GM21723 (cell line): ENCODE results near the gene PCSK5.
"Not testable (repeated sequence)": the region's sequence is repeated elsewhere in the genome, so short reads cannot be mapped to it uniquely, and the experiment has no call there.

Experiments used
- ATAC-seq: cut with Tn5 transposase; IDR thresholded peaks from one replicate; pipeline ENCODE4 v1.9.1; 2021; ENCODE audit warnings: mild to moderate bottlenecking, moderate library complexity; ENCODE audit not compliant: unreplicated experiment

Gene PCSK5

GRCh38 chr9:76296561-76297310, 406.3 kb downstream of the PCSK5 start:
- ATAC-seq: no peak

DNA sequence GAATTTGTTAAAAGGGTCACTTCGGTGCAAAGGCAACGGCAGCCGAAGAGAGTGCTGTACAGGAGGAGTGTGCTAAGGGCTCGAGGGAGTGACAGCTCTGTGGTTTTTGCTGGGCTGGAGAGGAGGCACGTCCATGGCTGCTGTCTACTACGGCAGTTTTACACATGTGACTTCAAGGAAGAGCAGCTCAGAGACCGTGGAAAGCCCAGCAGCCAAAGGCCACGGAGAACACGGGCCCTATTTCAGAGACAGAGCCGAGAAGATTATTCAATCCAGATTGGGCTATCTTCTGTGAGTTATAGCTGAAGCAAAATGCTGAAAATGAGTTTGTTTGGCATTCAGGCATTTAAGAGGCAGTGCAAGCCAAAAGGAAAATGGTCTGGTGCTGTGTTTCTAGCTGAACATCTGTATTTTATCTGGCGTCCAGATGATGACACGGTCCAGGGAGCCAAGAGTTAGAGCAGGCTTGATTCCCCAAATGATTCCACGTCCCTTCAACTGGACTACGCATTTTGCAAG, 407.3 kb downstream of the PCSK5 start:
- no peak for ATAC-seq

DNA sequence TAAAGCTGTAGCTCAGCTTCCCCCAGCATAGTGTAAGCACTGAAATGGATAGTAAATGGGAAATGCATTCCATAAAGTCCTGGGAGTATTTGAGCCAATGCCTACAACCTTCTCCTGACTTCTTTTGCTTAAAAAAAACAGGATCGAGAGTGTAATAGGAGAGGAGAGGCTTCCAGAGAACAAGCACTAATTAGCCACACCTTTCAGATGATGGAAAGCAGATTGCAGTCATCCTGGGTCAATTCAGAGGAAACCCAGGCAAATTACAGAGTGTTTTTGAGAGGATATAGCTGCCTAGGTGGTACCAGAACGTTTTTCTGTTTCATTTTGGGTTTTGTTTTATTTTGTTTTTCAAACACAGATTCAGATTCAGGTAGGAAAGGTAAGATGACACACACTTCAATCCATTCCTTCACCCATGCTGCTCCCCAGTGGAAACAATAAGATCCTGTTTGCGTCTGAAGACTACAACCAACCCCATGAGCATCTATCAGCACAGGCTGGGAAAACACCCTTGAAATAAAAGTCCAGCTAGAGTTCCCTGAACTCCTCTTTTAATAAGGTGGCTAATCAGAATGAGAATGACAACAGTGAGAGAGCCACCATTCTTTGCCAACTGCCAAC, 408.2 kb downstream of the PCSK5 start:
- ATAC-seq: no peak

DNA sequence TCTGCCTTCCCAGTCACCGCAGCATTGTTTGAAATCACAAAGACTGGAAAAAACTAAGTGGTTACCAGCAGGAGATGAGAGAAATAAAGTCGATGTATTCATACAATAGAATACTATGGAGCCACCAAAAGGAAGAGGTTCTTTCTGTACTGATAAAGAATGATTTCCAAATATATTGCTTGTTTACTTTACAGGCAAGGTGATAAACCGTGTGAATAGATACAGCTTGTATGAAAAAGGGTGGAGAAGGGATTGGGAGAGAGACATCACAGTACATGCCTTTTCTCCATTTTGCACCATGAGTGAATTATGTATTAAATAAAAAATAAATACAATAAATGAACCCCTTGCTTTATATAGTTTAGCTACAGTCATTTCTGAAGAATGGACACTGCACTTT, 412.1 kb downstream of the PCSK5 start:
- no peak for ATAC-seq

DNA sequence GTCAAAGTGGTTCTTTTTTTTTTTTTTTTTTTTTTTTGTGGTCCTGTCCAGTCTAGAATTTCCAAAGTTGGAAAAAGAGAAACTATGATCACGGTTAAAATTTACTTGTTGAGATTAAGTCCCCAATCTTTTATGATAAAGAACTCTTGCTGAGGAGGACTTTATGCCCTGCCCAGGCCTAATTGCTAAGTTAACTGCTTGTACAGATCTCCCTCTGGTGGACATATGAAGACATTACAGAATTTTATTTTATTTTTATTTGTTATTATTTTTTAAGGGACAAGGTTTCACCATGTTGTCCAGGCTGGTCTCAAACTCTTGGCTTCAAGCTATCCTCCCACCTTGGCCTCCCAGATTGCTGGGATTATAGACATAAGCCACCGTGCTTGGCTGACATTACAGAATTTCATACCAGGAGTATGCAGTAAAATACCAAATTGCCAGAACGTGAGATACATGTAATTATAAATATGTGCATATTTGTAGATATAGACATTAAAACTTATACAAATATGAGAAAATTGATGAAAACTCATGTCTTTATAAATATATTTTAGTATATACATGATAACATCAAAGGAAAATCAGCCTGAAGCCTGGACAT, 412.6 kb downstream of the PCSK5 start:
- ATAC-seq: peak; percentile 84

DNA sequence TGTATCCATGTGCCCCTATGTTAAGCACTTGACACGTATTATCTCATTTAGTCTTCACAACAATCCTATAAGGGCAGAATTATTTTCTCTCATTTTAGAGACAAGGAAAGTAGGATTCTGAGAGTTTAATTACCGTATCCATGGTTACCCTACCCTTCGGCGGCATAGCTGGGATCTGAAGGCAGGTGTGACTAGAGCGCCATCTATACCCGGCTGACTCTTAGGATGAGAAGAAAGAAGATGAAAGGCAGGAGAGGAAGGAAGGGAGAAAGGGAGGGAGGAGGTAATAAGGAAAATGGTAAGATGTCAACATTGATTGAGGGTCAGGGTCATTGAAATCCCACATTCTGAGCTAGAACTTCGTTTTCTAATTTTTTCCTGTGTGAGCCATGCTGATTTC, 416.6 kb downstream of the PCSK5 start:
- ATAC-seq: not testable (repeated sequence)

GRCh38 chr9:76310577-76310976, 420.1 kb downstream of the PCSK5 start:
- ATAC-seq: no peak

- no peak for ATAC-seq
These were observed 420.5 kb downstream of the PCSK5 start for GRCh38 chr9:76310991-76311390.

DNA sequence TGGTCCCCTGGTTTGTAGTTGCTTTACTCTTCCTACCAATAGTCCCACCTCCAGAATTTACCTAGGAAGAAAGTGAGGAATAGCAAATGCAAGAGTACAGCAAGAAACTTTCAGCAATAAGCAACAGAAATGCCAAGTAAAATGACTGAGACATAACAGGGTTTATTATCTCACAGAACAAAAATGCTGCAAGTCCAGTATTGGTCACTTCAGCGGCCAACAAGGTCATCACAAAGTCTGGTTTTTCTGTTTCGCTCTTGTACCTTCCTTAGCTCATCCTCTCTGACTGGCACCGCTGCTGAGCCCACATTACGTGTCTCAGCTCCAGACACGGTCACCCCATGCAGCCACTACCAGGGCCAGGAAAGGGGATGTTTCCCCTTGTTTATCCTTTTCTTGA, 421.1 kb downstream of the PCSK5 start:
- ATAC-seq: no peak

DNA sequence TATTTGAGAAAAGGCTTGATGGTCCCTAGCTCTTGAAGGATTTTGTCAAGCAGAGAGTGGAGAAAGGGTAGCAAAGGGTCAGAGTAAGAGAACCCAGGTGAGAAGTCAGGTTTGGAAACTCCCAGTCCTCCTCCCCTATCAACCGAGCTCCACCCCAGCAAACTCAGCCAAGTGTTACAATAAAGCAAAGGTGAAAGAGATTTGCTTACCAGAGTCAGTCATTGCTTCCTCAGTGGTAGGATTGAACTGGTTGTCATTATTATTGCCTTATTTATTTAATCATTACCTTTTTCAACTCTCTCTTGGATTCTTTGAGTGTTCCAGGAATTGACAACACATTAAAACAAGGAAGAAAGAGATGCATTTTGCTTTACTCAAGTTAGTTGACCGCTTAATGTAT, 423.3 kb downstream of the PCSK5 start:
- no peak for ATAC-seq

GRCh38 chr9:76314321-76314720, 423.8 kb downstream of the PCSK5 start:
- ATAC-seq: no peak

GRCh38 chr9:76316069-76316468, 425.6 kb downstream of the PCSK5 start:
- ATAC-seq: no peak

DNA sequence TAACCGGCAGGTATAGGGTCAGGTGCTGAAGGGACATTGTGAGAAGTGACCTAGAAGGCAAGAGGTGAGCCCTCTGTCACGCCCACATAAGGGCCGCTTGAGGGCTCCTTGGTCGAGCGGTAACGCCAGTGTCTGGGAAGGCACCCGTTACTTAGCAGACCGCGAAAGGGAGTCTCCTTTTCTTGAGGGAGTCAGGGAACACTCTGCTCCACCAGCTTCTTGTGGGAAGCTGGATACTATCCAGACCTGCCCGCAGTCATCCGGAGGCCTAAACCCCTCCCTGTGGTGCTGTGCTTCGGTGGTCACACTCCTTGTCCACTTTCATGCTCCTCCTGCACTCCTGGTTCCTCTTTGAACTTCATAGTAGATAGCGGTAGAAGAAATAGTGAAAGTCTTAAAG, 429.0 kb downstream of the PCSK5 start:
- not testable (repeated sequence) for ATAC-seq

DNA sequence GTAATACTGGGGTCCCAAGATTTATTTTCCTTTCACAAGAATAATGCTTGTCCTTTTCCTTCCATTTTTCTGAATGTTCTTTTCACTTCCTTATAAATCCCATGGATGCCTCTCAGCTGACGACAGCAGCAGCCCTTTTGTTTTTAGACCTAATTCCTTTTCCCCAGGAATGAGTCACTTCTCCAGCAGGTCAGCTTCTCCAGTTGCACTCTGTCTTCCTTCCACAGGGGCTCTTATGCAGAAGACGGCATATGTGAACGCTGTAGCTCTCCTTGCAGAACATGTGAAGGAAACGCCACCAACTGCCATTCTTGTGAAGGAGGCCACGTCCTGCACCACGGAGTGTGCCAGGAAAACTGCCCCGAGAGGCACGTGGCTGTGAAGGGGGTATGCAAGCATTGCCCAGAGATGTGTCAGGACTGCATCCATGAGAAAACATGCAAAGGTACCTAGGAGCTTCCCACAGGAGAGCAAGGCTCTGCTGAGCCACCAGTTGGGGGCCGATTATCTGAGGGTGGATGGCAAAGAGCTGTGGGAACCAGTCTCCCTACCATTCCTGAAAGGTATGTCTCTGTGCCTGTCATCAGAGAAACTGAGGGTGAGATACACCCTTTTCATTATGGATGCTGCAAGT, 430.8 kb downstream of the PCSK5 start:
- no peak for ATAC-seq

DNA sequence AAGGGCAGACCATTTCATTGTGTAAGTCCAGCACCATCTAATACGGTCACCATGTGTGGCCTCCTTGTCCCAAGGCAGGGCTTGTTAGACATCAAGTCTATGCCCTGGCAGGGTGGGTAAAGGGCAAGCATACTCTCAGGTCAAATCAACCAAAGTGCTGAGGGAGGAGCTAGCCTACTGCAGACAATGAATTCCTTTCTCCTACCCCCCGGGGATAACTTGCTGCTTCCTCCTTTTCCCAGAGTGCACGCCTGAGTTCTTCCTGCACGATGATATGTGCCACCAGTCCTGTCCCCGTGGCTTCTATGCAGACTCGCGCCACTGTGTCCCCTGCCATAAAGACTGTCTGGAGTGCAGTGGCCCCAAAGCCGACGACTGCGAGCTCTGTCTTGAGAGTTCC, 432.3 kb downstream of the PCSK5 start:
- ATAC-seq: no peak

DNA sequence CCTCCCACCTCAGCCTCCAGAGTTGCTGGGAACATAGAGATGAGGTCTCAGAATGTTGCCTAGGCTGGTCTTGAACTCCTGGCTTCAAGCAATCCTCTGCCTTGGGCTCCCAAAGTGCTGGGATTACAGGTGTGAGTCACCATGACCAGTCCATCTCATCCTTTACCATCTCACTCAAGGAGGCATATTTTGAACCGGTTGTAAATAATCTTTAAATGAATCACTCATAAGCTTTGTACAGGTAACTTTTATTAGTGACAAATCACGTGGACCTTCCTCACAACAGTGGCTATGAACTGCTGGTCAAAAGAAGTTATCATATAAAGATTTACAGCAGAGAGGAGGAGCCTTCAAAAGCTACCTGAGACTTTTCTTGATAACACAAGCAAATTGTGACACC, 433.0 kb downstream of the PCSK5 start:
- no peak for ATAC-seq

DNA sequence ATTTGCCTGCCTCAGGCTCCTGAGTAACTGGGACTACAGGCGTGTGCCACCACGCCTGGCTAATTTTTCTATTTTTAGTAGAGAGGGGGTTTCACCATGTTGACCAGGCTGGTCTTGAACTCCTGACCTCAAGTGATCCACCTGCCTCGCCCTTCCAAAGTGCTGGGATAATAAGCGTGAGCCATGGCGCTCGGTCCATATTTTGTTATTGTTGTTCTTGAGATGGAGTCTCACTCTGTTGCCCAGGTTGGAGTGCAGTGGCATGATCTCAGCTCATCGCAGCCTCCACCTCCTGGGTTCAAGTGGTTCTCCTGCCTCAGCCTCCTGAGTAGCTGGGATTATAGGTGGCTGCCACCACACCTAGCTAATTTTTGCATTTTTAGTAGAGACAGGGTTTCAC, 433.6 kb downstream of the PCSK5 start:
- ATAC-seq: not testable (repeated sequence)

DNA sequence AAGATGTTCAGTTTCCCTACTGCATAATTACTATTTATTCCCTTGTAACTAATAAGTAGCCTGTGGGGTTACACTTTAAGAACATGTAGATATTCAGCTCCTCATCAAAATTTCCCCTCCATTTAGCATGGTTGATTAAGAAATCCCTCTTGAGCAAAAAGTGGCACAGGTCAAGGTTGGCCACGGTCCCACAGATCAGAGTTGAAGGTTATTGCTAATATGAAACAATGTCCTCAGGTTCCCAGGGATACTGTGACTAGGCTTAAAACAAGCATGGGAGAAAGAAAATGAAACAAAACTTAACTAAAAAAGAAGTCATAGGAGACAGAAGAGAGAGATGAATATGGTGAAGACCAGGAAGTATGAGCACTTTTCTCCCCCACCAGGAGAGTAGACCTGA, 439.6 kb downstream of the PCSK5 start:
- ATAC-seq: no peak

GRCh38 chr9:76333388-76333787, 442.9 kb downstream of the PCSK5 start:
- ATAC-seq: no peak

DNA sequence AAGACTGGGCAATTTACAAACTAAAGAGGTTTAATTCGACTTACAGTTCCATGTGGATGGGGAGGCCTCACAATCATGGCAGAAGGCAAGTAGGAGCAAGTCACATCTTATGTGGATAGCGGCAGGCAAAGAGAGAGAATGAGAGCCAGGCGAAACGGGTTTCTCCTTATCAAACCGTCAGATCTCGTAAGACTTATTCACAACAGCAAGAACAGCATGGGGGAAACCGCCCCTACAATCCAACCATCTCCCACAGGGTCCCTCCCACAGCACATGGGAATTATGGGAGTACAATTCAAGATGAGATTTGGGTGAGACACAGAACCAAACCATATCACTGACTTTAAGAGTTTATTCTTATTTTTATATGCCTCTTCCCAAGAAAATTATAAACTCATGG, 443.5 kb downstream of the PCSK5 start:
- ATAC-seq: no peak

- ATAC-seq: no peak
These were observed 445.6 kb downstream of the PCSK5 start for GRCh38 chr9:76336027-76336426.

- ATAC-seq: no peak
These were observed 447.9 kb downstream of the PCSK5 start for GRCh38 chr9:76338418-76338817.
